HepG2 (cell line): ENCODE results near the gene SNAP47. TPM values are rescaled to one million over a fixed set of nuclear protein-coding genes. Genes with fewer than 3 reads are reported as not detected.
A peak's percentile ranks its signal among the peaks of the same experiment; 100 is the strongest.

Experiments
- ATAC-seq: fragments of 200-7000 bp; cut with Tn5 transposase; 3 replicates; pipeline ENCODE4 v1.9.1; 2020; ENCODE audit warnings: mild to moderate bottlenecking, moderate library complexity
- BruUV-seq: library from RNA; stranded (reverse); fragments of 400-500 nt; replicated peaks from 2 replicates; lab custom pipeline; 2021; lab: Mats Ljungman, UMichigan
- CTCF ChIA-PET: fragments of 300-600 bp; formaldehyde crosslinking; extraction: SDS; loops from one replicate; lab custom pipeline; 2021; ENCODE audit warnings: low total read pairs, inconsistent platforms, low intra/inter-chr PET ratio; lab: Yijun Ruan, JAX
- POLR2A ChIA-PET: fragments of 350-600 bp; sonication (Branson Sonifier 250); formaldehyde crosslinking; loops from one replicate; lab custom pipeline; 2020; ENCODE audit warnings: antibody characterized with exemption, inconsistent platforms; lab: Yijun Ruan, JAX
- DNase-seq: peaks from one replicate; pipeline ENCODE4 v3.0.0-alpha.2; 2015; ENCODE audit warnings: low spot score
- FAIRE-seq: peaks from 3 replicates; lab custom pipeline; 2011; peaks lifted over from hg19 to GRCh38; lab: Jason Lieb, UNC
- H2AFZ ChIP-seq: one replicate; pipeline ENCODE4 v1.6.1; 2011; ENCODE audit warnings: low read length, inconsistent platforms
- H3K27ac ChIP-seq: fragments of 300-600 bp; 3 replicates; pipeline ENCODE4 v1.8.0; 2011; ENCODE audit warnings: mixed run types, mild to moderate bottlenecking, mixed read lengths, low read length, inconsistent platforms; ENCODE audit not compliant: insufficient read depth; ENCODE audit errors: extremely low read length
- H3K27me3 ChIP-seq, 2 experiments: fragments of 200-600 bp in 1 of 2; 2 replicates in 1 of 2; 3 replicates in 1 of 2; pipeline versions ENCODE4 v1.6.0 to v1.8.0; 2011; ENCODE audit warnings: low read length in 2 of 2, mild to moderate bottlenecking in 2 of 2, moderate library complexity in 2 of 2, inconsistent platforms in 1 of 2; ENCODE audit not compliant: insufficient read depth in 2 of 2, control insufficient read depth in 1 of 2
- H3K36me3 ChIP-seq, 2 experiments: fragments of 200-600 bp in 1 of 2; replicated peaks in 1 of 2; 2 replicates in 1 of 2; 3 replicates in 1 of 2; pipeline versions ENCODE4 v1.5.1 to v1.8.0; 2011; ENCODE audit warnings: low read length in 2 of 2, inconsistent platforms in 1 of 2; ENCODE audit not compliant: insufficient read depth in 2 of 2, control insufficient read depth in 1 of 2
- H3K4me1 ChIP-seq: 2 replicates; pipeline ENCODE4 v1.5.1; 2012; ENCODE audit warnings: low read length, inconsistent platforms; ENCODE audit not compliant: insufficient read depth
- H3K4me2 ChIP-seq: 2 replicates; pipeline ENCODE4 v1.6.0; 2011; ENCODE audit warnings: low read depth, low read length, inconsistent platforms
- H3K4me3 ChIP-seq, 3 experiments: fragments of 200-600 bp in 1 of 3; sonication (generic), shearing (Covaris generic) in 1 of 3; replicated peaks in 1 of 3; 2 replicates each; pipeline ENCODE4 v1.5.1; 2011 to 2016; ENCODE audit warnings: low read length in 3 of 3, inconsistent platforms in 2 of 3, low read depth in 2 of 3, mild to moderate bottlenecking in 2 of 3, control low read depth in 1 of 3, mixed read lengths in 1 of 3; ENCODE audit not compliant: insufficient read depth in 1 of 3
- H3K79me2 ChIP-seq: one replicate; pipeline ENCODE4 v1.6.1; 2011; ENCODE audit warnings: low read length, inconsistent platforms; ENCODE audit not compliant: insufficient read depth
- H3K9ac ChIP-seq: 2 replicates; pipeline ENCODE4 v1.6.0; 2011; ENCODE audit warnings: mild to moderate bottlenecking, low read depth, low read length, inconsistent platforms; ENCODE audit not compliant: insufficient read depth
- H3K9me3 ChIP-seq: 2 replicates; pipeline ENCODE4 v1.5.1; 2012; ENCODE audit warnings: mild to moderate bottlenecking, low read length
- H4K20me1 ChIP-seq: 2 replicates; pipeline ENCODE4 v1.6.0; 2011; ENCODE audit warnings: inconsistent platforms, mild to moderate bottlenecking, low read length, moderate library complexity; ENCODE audit not compliant: insufficient read depth
- HNRNPLL ChIP-seq: fragments of 200-400 bp; formaldehyde crosslinking; IDR thresholded peaks from 2 replicates; pipeline ENCODE4 v1.6.1; 2017; ENCODE audit warnings: mild to moderate bottlenecking, low read depth, low read length; ENCODE audit not compliant: poor library complexity, severe bottlenecking
- JDP2 ChIP-seq: sonication (generic); formaldehyde crosslinking; IDR thresholded peaks from 2 replicates; pipeline ENCODE4 v1.8.1; 2022; ENCODE audit warnings: missing genetic modification reagents, borderline replicate concordance
- KMT2A ChIP-seq: sonication (generic); formaldehyde crosslinking; IDR thresholded peaks from 2 replicates; pipeline ENCODE4 v1.4.0; 2020; ENCODE audit warnings: missing genetic modification reagents
- NCOA5 ChIP-seq: sonication (generic); formaldehyde crosslinking; IDR thresholded peaks from 2 replicates; pipeline ENCODE4 v1.4.0; 2020; ENCODE audit warnings: missing genetic modification reagents
- PATZ1 ChIP-seq: sonication (generic); formaldehyde crosslinking; IDR thresholded peaks from 2 replicates; pipeline ENCODE4 v1.4.0; 2020; ENCODE audit warnings: missing genetic modification reagents
- RBM39 ChIP-seq: fragments of 200-400 bp; formaldehyde crosslinking; IDR thresholded peaks from one replicate; pipeline ENCODE4 v1.6.1; 2018; ENCODE audit warnings: antibody characterized with exemption, mild to moderate bottlenecking, low read depth, low read length; ENCODE audit not compliant: poor library complexity, severe bottlenecking
- SRSF1 ChIP-seq: fragments of 200-400 bp; formaldehyde crosslinking; optimal IDR thresholded peaks from 2 replicates; pipeline ENCODE3; 2017; ENCODE audit warnings: mild to moderate bottlenecking, low read depth, low read length, moderate library complexity
- TCF7L2 ChIP-seq: IDR thresholded peaks from 2 replicates; pipeline ENCODE4 v1.6.1; 2011; ENCODE audit warnings: mild to moderate bottlenecking, low read depth, low read length, moderate library complexity
- ZFP90 ChIP-seq: sonication (generic); formaldehyde crosslinking; IDR thresholded peaks from 2 replicates; pipeline ENCODE4 v1.8.0; 2022; ENCODE audit warnings: missing genetic modification reagents, mild to moderate bottlenecking, inconsistent platforms, borderline replicate concordance
- ZNF383 ChIP-seq: sonication (generic); formaldehyde crosslinking; IDR thresholded peaks from 2 replicates; pipeline ENCODE4 v1.4.0; 2020; ENCODE audit warnings: missing genetic modification reagents, mild to moderate bottlenecking, borderline replicate concordance
- ZNF687 ChIP-seq: sonication (generic); formaldehyde crosslinking; IDR thresholded peaks from 2 replicates; pipeline ENCODE4 v1.5.1; 2020; ENCODE audit warnings: mild to moderate bottlenecking, missing genetic modification reagents, moderate library complexity
- ZNF777 ChIP-seq: sonication (generic); formaldehyde crosslinking; IDR thresholded peaks from 2 replicates; pipeline ENCODE4 v1.4.0; 2020; ENCODE audit warnings: missing genetic modification reagents
- ZNF800 ChIP-seq: sonication (generic); formaldehyde crosslinking; IDR thresholded peaks from 2 replicates; pipeline ENCODE4 v1.4.0; 2020; ENCODE audit warnings: missing genetic modification reagents
- ZSCAN29 ChIP-seq: sonication (generic); formaldehyde crosslinking; conservative IDR thresholded peaks from 2 replicates; pipeline ENCODE4 v1.4.0; 2020; ENCODE audit warnings: mild to moderate bottlenecking, missing genetic modification reagents
- WGBS: methylation state at CpG from one replicate; pipeline ENCODE4 v1.1.6; 2017; ENCODE audit warnings: low lambda C conversion rate; 5-methylcytosine and 5-hydroxymethylcytosine counted together
- in situ Hi-C: cut with HindIII; loops from 2 replicates; pipeline ENCODE4 v1.10.0; 2017; ENCODE audit warnings: low pct_unique_long_range_greater_than_20kb; ENCODE audit not compliant: extremely low pct_ligation_motif_present
- intact Hi-C: fragments of 100-400 bp; cut with micrococcal nuclease; formaldehyde crosslinking; loops from one replicate; pipeline ENCODE4 v1.10.0; 2022; ENCODE audit not compliant: unreplicated experiment
- polyA plus RNA-seq, 8 experiments: library from polyadenylated mRNA; depleted of rRNA in 3 of 8; stranded (reverse) in 7 of 8; unstranded in 1 of 8; fragments of >200 nt; fragmentation: Illumina TruSeq in 4 of 8; extraction: Trizol in 4 of 8; gene quantifications; 2 replicates each; pipeline versions ENCODE4 v1.2.1 to v1.2.3, GENCODE V29; 2011 to 2016; ENCODE audit warnings: low read depth in 4 of 8, missing spikeins in 1 of 8, mixed read lengths in 1 of 8; ENCODE audit not compliant: insufficient read depth in 1 of 8
- total RNA-seq, 5 experiments: library from RNA; depleted of rRNA; stranded (reverse); fragments of >200 nt; fragmentation: Illumina TruSeq; extraction: Trizol; gene quantifications; 2 replicates each; pipeline ENCODE4 v1.2.3, GENCODE V29; 2016; ENCODE audit warnings: low read depth in 1 of 5

SNAP47 gene
- total and polyA plus RNA-seq, 2 of the 13 experiments (the other 11 are each of a cell fraction or from before 2014, with no cell fraction given) = 13.6 to 25.1 TPM

- FAIRE-seq = no peak
- Histone ChIP-seq H4K20me1 (no peaks in the 10 kb centered on the region), H3K36me3 (no peaks in the 10 kb centered on the region), H3K79me2 (no peaks in the 10 kb centered on the region), H3K4me1 (peaks cover 24% of the 10 kb centered on the region), H3K27ac (no peak overlapping the region), H3K4me2 (peak overlapping the region; percentile 98), H3K9me3 (no peaks in the 10 kb centered on the region), H2AFZ (no peak overlapping the region), H3K4me3 (peak overlapping the region; percentile 53 to 72 (median 53)), H3K9ac (peak overlapping the region; percentile 47; the same call in 1 of the 2 replicates), H3K27me3 (peaks cover 6 to 40% of the 10 kb centered on the region in 2 experiments; a peak in 4 of 5 replicates)
- intact Hi-C loops (no loop called here), in situ Hi-C loops (no loop called here)
- ChIA-PET CTCF (no interaction called here), POLR2A (interaction anchor here (0.8 kb wide), 1 partner anchor 296 kb away, joined by 3 read pairs; no protein-coding TSS in a partner anchor)
- no TSS peak for BruUV-seq
- peak; percentile 80 for ATAC-seq
- peak; percentile 74 for DNase-seq
- 0% methylated on average over 10 of the region's 60 CpGs for WGBS
- TF ChIP-seq ZNF800 (peak; percentile 74), PATZ1 (peak; percentile 10; the same call in 1 of the 2 replicates), KMT2A (peak; percentile 22; the same call in 1 of the 2 replicates), ZNF383 (CRISPR knock-in tag) (0 out of 2 replicates have a peak, but pooled peaks have one; percentile 48), NCOA5 (CRISPR knock-in tag) (no peak), ZSCAN29 (CRISPR knock-in tag) (peak; percentile 45; the same call in 1 of the 2 replicates), HNRNPLL (peak; percentile 29), RBM39 (peak; percentile 24), JDP2 (no peak), TCF7L2 (no peak), SRSF1 (no peak), ZFP90 (CRISPR knock-in tag) (no peak), ZNF687 (peak; percentile 79), ZNF777 (CRISPR knock-in tag) (0 out of 2 replicates have a peak, but pooled peaks have one; percentile 13)
Measured at GRCh38 chr1:227787513-227788270, 52.5 kb downstream of the SNAP47 start.
